Measurements from ENCODE around the gene KYAT1. TPM values are rescaled to one million over a fixed set of nuclear protein-coding genes. Genes with fewer than 3 reads are reported as not detected.

KYAT1 gene
- total and polyA plus RNA-seq, 2 of the 13 experiments (the other 11 are each of a cell fraction or from before 2014, with no cell fraction given) = 9.2 to 46.5 TPM

- TF ChIP-seq, protein P1, sequence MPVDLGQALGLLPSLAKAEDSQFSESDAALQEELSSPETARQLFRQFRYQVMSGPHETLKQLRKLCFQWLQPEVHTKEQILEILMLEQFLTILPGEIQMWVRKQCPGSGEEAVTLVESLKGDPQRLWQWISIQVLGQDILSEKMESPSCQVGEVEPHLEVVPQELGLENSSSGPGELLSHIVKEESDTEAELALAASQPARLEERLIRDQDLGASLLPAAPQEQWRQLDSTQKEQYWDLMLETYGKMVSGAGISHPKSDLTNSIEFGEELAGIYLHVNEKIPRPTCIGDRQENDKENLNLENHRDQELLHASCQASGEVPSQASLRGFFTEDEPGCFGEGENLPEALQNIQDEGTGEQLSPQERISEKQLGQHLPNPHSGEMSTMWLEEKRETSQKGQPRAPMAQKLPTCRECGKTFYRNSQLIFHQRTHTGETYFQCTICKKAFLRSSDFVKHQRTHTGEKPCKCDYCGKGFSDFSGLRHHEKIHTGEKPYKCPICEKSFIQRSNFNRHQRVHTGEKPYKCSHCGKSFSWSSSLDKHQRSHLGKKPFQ (CRISPR knock-in tag; IDR thresholded peaks at IDR 0.05; ENCODE audit: insufficient replicate concordance) = peak; percentile 91
- peak; percentile 98 for TF ChIP-seq DNMT1 (CRISPR knock-in tag; IDR thresholded peaks at IDR 0.05)
- no peak for TF ChIP-seq NR3C1 (CRISPR knock-in tag; IDR thresholded peaks at IDR 0.05)
- TF ChIP-seq ZNF577 (CRISPR knock-in tag; IDR thresholded peaks at IDR 0.05; ENCODE audit: borderline replicate concordance, low read depth) = no peak
- TF ChIP-seq, protein P2, sequence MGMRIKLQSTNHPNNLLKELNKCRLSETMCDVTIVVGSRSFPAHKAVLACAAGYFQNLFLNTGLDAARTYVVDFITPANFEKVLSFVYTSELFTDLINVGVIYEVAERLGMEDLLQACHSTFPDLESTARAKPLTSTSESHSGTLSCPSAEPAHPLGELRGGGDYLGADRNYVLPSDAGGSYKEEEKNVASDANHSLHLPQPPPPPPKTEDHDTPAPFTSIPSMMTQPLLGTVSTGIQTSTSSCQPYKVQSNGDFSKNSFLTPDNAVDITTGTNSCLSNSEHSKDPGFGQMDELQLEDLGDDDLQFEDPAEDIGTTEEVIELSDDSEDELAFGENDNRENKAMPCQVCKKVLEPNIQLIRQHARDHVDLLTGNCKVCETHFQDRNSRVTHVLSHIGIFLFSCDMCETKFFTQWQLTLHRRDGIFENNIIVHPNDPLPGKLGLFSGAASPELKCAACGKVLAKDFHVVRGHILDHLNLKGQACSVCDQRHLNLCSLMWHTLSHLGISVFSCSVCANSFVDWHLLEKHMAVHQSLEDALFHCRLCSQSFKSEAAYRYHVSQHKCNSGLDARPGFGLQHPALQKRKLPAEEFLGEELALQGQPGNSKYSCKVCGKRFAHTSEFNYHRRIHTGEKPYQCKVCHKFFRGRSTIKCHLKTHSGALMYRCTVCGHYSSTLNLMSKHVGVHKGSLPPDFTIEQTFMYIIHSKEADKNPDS (CRISPR knock-in tag; IDR thresholded peaks at IDR 0.05) = peak; percentile 57; the same call in 1 of the 2 replicates
- TF ChIP-seq, protein P3, sequence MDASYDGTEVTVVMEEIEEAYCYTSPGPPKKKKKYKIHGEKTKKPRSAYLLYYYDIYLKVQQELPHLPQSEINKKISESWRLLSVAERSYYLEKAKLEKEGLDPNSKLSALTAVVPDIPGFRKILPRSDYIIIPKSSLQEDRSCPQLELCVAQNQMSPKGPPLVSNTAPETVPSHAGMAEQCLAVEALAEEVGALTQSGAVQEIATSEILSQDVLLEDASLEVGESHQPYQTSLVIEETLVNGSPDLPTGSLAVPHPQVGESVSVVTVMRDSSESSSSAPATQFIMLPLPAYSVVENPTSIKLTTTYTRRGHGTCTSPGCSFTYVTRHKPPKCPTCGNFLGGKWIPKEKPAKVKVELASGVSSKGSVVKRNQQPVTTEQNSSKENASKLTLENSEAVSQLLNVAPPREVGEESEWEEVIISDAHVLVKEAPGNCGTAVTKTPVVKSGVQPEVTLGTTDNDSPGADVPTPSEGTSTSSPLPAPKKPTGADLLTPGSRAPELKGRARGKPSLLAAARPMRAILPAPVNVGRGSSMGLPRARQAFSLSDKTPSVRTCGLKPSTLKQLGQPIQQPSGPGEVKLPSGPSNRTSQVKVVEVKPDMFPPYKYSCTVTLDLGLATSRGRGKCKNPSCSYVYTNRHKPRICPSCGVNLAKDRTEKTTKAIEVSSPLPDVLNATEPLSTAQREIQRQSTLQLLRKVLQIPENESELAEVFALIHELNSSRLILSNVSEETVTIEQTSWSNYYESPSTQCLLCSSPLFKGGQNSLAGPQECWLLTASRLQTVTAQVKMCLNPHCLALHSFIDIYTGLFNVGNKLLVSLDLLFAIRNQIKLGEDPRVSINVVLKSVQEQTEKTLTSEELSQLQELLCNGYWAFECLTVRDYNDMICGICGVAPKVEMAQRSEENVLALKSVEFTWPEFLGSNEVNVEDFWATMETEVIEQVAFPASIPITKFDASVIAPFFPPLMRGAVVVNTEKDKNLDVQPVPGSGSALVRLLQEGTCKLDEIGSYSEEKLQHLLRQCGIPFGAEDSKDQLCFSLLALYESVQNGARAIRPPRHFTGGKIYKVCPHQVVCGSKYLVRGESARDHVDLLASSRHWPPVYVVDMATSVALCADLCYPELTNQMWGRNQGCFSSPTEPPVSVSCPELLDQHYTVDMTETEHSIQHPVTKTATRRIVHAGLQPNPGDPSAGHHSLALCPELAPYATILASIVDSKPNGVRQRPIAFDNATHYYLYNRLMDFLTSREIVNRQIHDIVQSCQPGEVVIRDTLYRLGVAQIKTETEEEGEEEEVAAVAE (CRISPR knock-in tag; IDR thresholded peaks at IDR 0.05; ENCODE audit: borderline replicate concordance) = 0 out of 2 replicates have a peak, but pooled peaks have one; percentile 49
- TF ChIP-seq JUNB (CRISPR knock-in tag; IDR thresholded peaks at IDR 0.05; ENCODE audit: borderline replicate concordance) = peak; percentile 77; the same call in 1 of the 2 replicates
- peak; percentile 82; the same call in 1 of the 2 replicates for TF ChIP-seq HDAC2 (CRISPR knock-in tag; IDR thresholded peaks at IDR 0.05)
- TF ChIP-seq RFX5 (IDR thresholded peaks at IDR 0.05; ENCODE audit: low read depth, low read length) = no peak
- TF ChIP-seq AGO2 (optimal IDR thresholded peaks at IDR 0.05; ENCODE audit: low read depth, low read length) = no peak
- TF ChIP-seq ZNF790 (CRISPR knock-in tag; IDR thresholded peaks at IDR 0.05; ENCODE audit: borderline replicate concordance) = 0 out of 2 replicates have a peak, but pooled peaks have one; percentile 81
- peak; percentile 98 for TF ChIP-seq BORCS8-MEF2B (CRISPR knock-in tag; IDR thresholded peaks at IDR 0.05)
- peak; percentile 76; the same call in 1 of the 2 replicates for TF ChIP-seq GFI1 (CRISPR knock-in tag; IDR thresholded peaks at IDR 0.05; ENCODE audit: borderline replicate concordance)
- TF ChIP-seq CHD2 (IDR thresholded peaks at IDR 0.05; ENCODE audit: low read depth, low read length) = peak; percentile 34; the same call in 1 of the 2 replicates
- TF ChIP-seq DPF2 (CRISPR knock-in tag; IDR thresholded peaks at IDR 0.05; ENCODE audit: borderline replicate concordance, low read depth) = no peak
- TF ChIP-seq ZNF30 (CRISPR knock-in tag; IDR thresholded peaks at IDR 0.05) = peak; percentile 79; the same call in 1 of the 2 replicates
- TF ChIP-seq ZNF776 (CRISPR knock-in tag; IDR thresholded peaks at IDR 0.05) = peak; percentile 99
- TF ChIP-seq SIX1 (CRISPR knock-in tag; IDR thresholded peaks at IDR 0.05; ENCODE audit: borderline replicate concordance) = 0 out of 2 replicates have a peak, but pooled peaks have one; percentile 45
Measured at GRCh38 chr9:128786681-128787601, 94.8 kb downstream of the KYAT1 start, which contains the start of gene TBC1D13 (continued).
